Measurements from ENCODE around the gene CAMSAP1.

Gene CAMSAP1

DNA sequence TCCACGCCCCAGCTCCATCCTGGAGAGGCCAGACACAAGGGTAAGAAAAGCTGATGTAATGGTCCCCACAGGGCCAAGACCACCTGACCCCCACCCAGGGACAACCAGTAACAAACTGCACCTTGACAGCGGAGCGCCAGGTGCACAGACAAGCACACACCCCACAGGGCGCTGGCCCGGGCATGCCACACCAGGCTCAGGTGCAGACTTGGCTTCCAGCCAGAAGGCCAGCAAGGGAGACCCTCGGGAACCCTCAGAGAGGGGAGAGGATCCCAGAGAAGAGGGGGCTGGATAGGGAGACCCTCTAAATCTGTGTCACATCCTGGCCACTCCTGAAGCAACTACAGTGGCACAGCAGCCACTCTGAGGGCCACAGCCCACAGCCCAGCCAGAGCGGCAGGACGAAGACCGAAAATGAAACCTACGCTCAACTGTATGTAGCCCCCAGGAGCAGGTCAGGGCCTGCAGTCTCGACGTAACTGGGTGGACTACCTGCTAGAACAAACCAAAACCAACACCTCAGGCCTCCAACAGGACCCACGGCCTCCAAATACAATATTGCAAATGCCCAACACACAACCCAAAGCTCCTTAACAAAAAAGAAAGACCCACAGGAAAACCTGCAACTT lies 18.5 kb downstream of the CAMSAP1 start:
- Histone ChIP-seq H4K5ac (ENCODE audit: low read length) (no peak overlapping the region), H3K4me2 (ENCODE audit: low read length) (no peak overlapping the region), H3K79me2 (ENCODE audit: control insufficient read depth, insufficient read depth, low read length) (peaks cover 94% of the 10 kb centered on the region), H3K27me3 (ENCODE audit: insufficient read depth, low read length, poor library complexity) (no peaks in the 10 kb centered on the region), H3K4ac (ENCODE audit: low read depth, low read length) (no peak overlapping the region), H3K27ac (ENCODE audit: low read depth, low read length) (no peak overlapping the region), H4K8ac (ENCODE audit: low read depth, low read length) (no peak overlapping the region), H2BK120ac (ENCODE audit: low read depth, low read length) (no peak overlapping the region), H2BK5ac (ENCODE audit: low read length) (no peak overlapping the region), H2AK5ac (ENCODE audit: low read length) (no peak overlapping the region), H3K36me3 (ENCODE audit: control insufficient read depth, insufficient read depth, low read length) (no peaks in the 10 kb centered on the region), H3K4me1 (ENCODE audit: control insufficient read depth, low read depth, low read length) (peaks cover 13% of the 10 kb centered on the region), H3K18ac (ENCODE audit: low read length) (no peak overlapping the region), H3K79me1 (ENCODE audit: low read length) (peaks cover 42% of the 10 kb centered on the region), H3K23ac (ENCODE audit: low read length) (no peak overlapping the region), H3K4me3 (ENCODE audit: low read length) (no peak overlapping the region), H3K9ac (ENCODE audit: low read length) (no peak overlapping the region), H3K56ac (ENCODE audit: low read length) (no peak overlapping the region), H2BK15ac (replicated peaks; ENCODE audit: low read depth) (no peak overlapping the region)
- DNase-seq: no peak
- no CpG with 5 or more reads among the region's 13 CpGs for WGBS (ENCODE audit: extremely low coverage, insufficient coverage, low lambda C conversion rate)

DNA sequence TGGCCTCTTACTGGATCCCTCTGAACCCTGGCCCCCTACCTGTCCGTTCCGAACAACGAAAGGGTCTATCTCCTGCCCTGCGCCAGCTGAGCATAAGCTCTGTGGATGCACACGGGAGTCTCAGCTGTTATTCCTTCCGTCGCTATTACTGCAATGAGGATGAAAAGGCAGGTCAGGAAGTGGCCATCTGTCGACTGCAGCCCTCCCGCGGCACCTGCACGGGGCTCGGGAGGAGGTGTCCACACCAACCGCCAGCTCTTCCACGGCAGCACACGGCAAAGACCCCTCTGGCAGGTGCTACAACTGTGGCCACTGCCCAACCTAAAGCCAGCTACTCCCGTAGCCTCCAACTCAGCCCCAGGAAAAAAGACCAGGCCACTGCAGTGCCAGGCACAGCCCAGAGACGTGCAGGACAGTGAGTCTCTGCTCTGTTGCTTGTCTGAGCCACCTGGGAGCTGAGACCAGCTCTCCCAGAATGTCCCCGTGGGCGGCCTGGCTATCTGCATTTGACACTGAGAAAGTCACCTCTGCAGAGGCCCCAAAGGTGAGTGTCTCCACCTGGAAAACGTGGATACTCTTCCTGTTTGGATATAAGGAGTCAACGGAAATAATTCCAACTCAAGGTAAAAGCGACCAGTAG lies 19.1 kb downstream of the CAMSAP1 start:
- peaks cover 10% of the 10 kb centered on the region for H3K4me1 ChIP-seq (ENCODE audit: control insufficient read depth, low read depth, low read length)
- H3K36me3 ChIP-seq (ENCODE audit: control insufficient read depth, insufficient read depth, low read length): no peaks in the 10 kb centered on the region
- no peaks in the 10 kb centered on the region for H3K27me3 ChIP-seq (ENCODE audit: insufficient read depth, low read length, poor library complexity)
- no CpG with 5 or more reads among the region's 22 CpGs for WGBS (ENCODE audit: extremely low coverage, insufficient coverage, low lambda C conversion rate)
- DNase-seq: no peak
- H3K4me2 ChIP-seq (ENCODE audit: low read length): no peak overlapping the region
- no peak overlapping the region for H3K9ac ChIP-seq (ENCODE audit: low read length)
- no peak overlapping the region for H3K23ac ChIP-seq (ENCODE audit: low read length)
- no peak overlapping the region for H4K8ac ChIP-seq (ENCODE audit: low read depth, low read length)
- no peak overlapping the region for H3K56ac ChIP-seq (ENCODE audit: low read length)
- no peak overlapping the region for H3K18ac ChIP-seq (ENCODE audit: low read length)
- no peak overlapping the region for H4K5ac ChIP-seq (ENCODE audit: low read length)
- H2BK120ac ChIP-seq (ENCODE audit: low read depth, low read length): no peak overlapping the region
- no peak overlapping the region for H3K27ac ChIP-seq (ENCODE audit: low read depth, low read length)
- H3K4me3 ChIP-seq (ENCODE audit: low read length): no peak overlapping the region
- H3K79me2 ChIP-seq (ENCODE audit: control insufficient read depth, insufficient read depth, low read length): peaks cover 95% of the 10 kb centered on the region
- H3K79me1 ChIP-seq (ENCODE audit: low read length): peaks cover 46% of the 10 kb centered on the region
- no peak overlapping the region for H3K4ac ChIP-seq (ENCODE audit: low read depth, low read length)
- no peak overlapping the region for H2BK5ac ChIP-seq (ENCODE audit: low read length)
- no peak overlapping the region for H2AK5ac ChIP-seq (ENCODE audit: low read length)
- no peak overlapping the region for H2BK15ac ChIP-seq (replicated peaks; ENCODE audit: low read depth)

DNA sequence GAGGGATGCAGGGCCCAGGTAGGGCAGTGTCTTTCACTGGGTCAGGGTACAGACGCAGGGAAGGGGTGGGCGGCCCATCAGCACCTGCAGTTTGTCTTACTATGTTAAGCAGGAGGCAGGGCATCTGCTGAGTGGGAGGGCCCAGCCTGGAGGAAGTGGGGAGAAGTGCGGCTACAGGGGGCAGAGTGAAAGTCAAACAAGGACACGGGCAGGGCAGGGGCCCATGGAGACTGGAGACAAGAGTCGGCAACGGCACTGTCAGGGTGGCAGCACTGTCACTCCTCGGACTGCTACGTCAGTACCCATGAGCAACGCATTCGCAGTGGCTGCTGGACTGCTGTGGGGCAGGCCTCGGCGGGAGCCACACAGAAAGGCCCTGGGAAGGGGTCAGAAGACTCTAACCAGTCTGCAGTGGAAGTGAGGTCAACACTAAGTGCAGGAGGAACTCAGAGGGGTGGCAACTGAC lies 19.7 kb downstream of the CAMSAP1 start:
- H3K4ac ChIP-seq (ENCODE audit: low read depth, low read length): no peak overlapping the region
- no peak overlapping the region for H3K4me2 ChIP-seq (ENCODE audit: low read length)
- H2AK5ac ChIP-seq (ENCODE audit: low read length): no peak overlapping the region
- peaks cover 98% of the 10 kb centered on the region for H3K79me2 ChIP-seq (ENCODE audit: control insufficient read depth, insufficient read depth, low read length)
- H3K56ac ChIP-seq (ENCODE audit: low read length): no peak overlapping the region
- no CpG with 5 or more reads among the region's 12 CpGs for WGBS (ENCODE audit: extremely low coverage, insufficient coverage, low lambda C conversion rate)
- H2BK5ac ChIP-seq (ENCODE audit: low read length): no peak overlapping the region
- DNase-seq: peak; percentile 66
- no peaks in the 10 kb centered on the region for H3K27me3 ChIP-seq (ENCODE audit: insufficient read depth, low read length, poor library complexity)
- H3K23ac ChIP-seq (ENCODE audit: low read length): peak overlapping the region; percentile 59
- H3K27ac ChIP-seq (ENCODE audit: low read depth, low read length): no peak overlapping the region
- H2BK15ac ChIP-seq (replicated peaks; ENCODE audit: low read depth): no peak overlapping the region
- H4K5ac ChIP-seq (ENCODE audit: low read length): no peak overlapping the region
- no peak overlapping the region for H3K18ac ChIP-seq (ENCODE audit: low read length)
- H3K4me3 ChIP-seq (ENCODE audit: low read length): no peak overlapping the region
- peaks cover 48% of the 10 kb centered on the region for H3K79me1 ChIP-seq (ENCODE audit: low read length)
- peaks cover 10% of the 10 kb centered on the region for H3K4me1 ChIP-seq (ENCODE audit: control insufficient read depth, low read depth, low read length)
- H2BK120ac ChIP-seq (ENCODE audit: low read depth, low read length): no peak overlapping the region
- H3K9ac ChIP-seq (ENCODE audit: low read length): peak overlapping the region; percentile 37
- H3K36me3 ChIP-seq (ENCODE audit: control insufficient read depth, insufficient read depth, low read length): no peaks in the 10 kb centered on the region
- H4K8ac ChIP-seq (ENCODE audit: low read depth, low read length): no peak overlapping the region

DNA sequence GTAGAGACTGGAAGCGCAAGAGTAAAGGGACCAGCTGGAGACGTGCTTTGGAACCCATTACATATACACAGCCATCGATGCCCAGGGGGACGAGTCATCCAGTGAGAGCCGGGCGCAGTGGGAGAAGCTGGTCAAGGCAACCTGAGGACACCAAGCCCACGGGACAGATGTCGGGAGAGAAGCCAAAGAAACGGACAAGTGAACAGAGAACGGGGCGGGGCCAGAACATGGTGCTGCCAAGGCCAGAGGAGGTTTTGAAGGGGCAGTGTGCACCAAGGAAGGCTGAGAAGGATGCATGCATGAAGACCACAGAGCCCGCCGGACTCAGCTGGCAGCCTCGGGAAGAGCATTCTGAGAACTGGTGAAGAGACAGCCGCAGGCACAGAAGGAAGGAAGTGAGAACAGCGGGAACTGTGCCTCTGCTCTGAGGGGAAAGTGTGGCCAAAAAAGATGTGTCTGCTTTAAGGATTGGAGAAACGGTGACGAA lies 20.3 kb downstream of the CAMSAP1 start:
- H3K4me1 ChIP-seq (ENCODE audit: control insufficient read depth, low read depth, low read length): peaks cover 13% of the 10 kb centered on the region
- H2BK120ac ChIP-seq (ENCODE audit: low read depth, low read length): no peak overlapping the region

DNA sequence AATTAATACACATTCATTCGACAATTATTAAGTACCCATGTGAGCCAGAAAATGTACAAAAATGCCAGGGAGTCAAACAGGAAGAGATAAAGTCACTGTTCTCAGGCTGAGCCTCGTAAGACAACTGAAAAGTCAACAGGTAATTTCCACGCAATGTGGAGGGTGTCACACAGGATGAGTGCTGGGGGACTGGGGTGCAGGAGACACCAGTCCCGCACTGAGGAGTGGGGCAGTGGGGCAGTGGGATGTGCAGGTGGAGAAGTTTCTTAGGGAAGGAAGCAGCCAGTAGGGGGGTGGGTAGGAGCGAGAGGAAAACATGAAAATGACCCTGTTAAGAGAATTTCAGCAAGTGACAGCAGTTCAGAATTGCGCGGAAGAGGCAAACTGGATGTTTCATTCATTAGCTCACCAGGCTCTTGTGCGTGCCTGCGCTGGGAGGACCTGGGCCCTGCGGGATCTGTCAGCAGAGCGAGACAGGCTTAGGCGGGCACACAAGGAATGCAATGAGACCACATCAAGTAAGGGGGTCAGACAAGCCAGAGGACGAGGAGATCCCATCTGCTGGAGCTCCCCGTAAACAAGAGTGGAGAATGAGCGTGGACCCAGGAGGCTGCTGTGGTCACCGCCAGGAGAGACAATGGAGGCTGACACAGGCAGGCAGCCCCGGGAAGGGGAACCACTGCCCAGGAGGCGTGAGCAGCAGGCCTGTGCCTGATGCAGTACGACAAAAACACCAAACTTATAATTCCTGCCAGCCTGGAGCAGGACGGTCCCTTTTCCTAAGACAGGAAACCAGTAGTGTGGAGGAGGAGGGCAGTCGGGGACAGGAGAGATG lies 21.0 kb downstream of the CAMSAP1 start:
- no peak overlapping the region for H2AK5ac ChIP-seq (ENCODE audit: low read length)
- no peak overlapping the region for H2BK5ac ChIP-seq (ENCODE audit: low read length)
- peaks cover 13% of the 10 kb centered on the region for H3K4me1 ChIP-seq (ENCODE audit: control insufficient read depth, low read depth, low read length)
- H3K4me3 ChIP-seq (ENCODE audit: low read length): no peak overlapping the region
- no peak for DNase-seq
- no CpG with 5 or more reads among the region's 21 CpGs for WGBS (ENCODE audit: extremely low coverage, insufficient coverage, low lambda C conversion rate)
- no peak overlapping the region for H3K4ac ChIP-seq (ENCODE audit: low read depth, low read length)
- H4K8ac ChIP-seq (ENCODE audit: low read depth, low read length): no peak overlapping the region
- no peak overlapping the region for H3K27ac ChIP-seq (ENCODE audit: low read depth, low read length)
- no peak overlapping the region for H3K4me2 ChIP-seq (ENCODE audit: low read length)
- H3K18ac ChIP-seq (ENCODE audit: low read length): no peak overlapping the region
- H2BK15ac ChIP-seq (replicated peaks; ENCODE audit: low read depth): no peak overlapping the region
- peaks cover 56% of the 10 kb centered on the region for H3K79me1 ChIP-seq (ENCODE audit: low read length)
- H3K23ac ChIP-seq (ENCODE audit: low read length): no peak overlapping the region
- H3K36me3 ChIP-seq (ENCODE audit: control insufficient read depth, insufficient read depth, low read length): no peaks in the 10 kb centered on the region
- no peak overlapping the region for H2BK120ac ChIP-seq (ENCODE audit: low read depth, low read length)
- H3K9ac ChIP-seq (ENCODE audit: low read length): no peak overlapping the region
- H3K56ac ChIP-seq (ENCODE audit: low read length): no peak overlapping the region
- no peak overlapping the region for H4K5ac ChIP-seq (ENCODE audit: low read length)
- H3K27me3 ChIP-seq (ENCODE audit: insufficient read depth, low read length, poor library complexity): no peaks in the 10 kb centered on the region
- peaks cover 98% of the 10 kb centered on the region for H3K79me2 ChIP-seq (ENCODE audit: control insufficient read depth, insufficient read depth, low read length)

More for the DNA sequence above, 20.3 kb downstream of the CAMSAP1 start:
- Histone ChIP-seq H3K27ac (ENCODE audit: low read depth, low read length) (no peak overlapping the region), H3K18ac (ENCODE audit: low read length) (no peak overlapping the region), H4K8ac (ENCODE audit: low read depth, low read length) (no peak overlapping the region), H3K27me3 (ENCODE audit: insufficient read depth, low read length, poor library complexity) (no peaks in the 10 kb centered on the region), H3K4ac (ENCODE audit: low read depth, low read length) (no peak overlapping the region), H2BK5ac (ENCODE audit: low read length) (no peak overlapping the region), H3K79me2 (ENCODE audit: control insufficient read depth, insufficient read depth, low read length) (peaks cover 98% of the 10 kb centered on the region), H3K9ac (ENCODE audit: low read length) (no peak overlapping the region), H4K5ac (ENCODE audit: low read length) (no peak overlapping the region), H3K23ac (ENCODE audit: low read length) (no peak overlapping the region), H3K79me1 (ENCODE audit: low read length) (peaks cover 52% of the 10 kb centered on the region), H2AK5ac (ENCODE audit: low read length) (no peak overlapping the region), H3K36me3 (ENCODE audit: control insufficient read depth, insufficient read depth, low read length) (no peaks in the 10 kb centered on the region), H3K4me2 (ENCODE audit: low read length) (no peak overlapping the region), H3K4me3 (ENCODE audit: low read length) (no peak overlapping the region), H3K56ac (ENCODE audit: low read length) (no peak overlapping the region), H2BK15ac (replicated peaks; ENCODE audit: low read depth) (no peak overlapping the region)
- DNase-seq: no peak
- no CpG with 5 or more reads among the region's 18 CpGs for WGBS (ENCODE audit: extremely low coverage, insufficient coverage, low lambda C conversion rate)
